Astrocyte of the spinal cord (primary cell): ENCODE results near the gene CMTM8.

Experiments
- DNase-seq: peaks from one replicate; pipeline ENCODE4 v3.0.0; 2011; ENCODE audit warnings: low read depth, low spot score
- H3K4me3 ChIP-seq: 2 replicates; pipeline ENCODE4 v1.5.1; 2011; ENCODE audit warnings: low read depth, mild to moderate bottlenecking, low read length, moderate library complexity
- CTCF ChIP-seq: IDR thresholded peaks from 2 replicates; pipeline ENCODE4 v1.5.1; 2012; ENCODE audit warnings: low read depth, mild to moderate bottlenecking, low read length, inconsistent platforms
- in situ Hi-C: cut with HindIII; loops from 2 replicates; pipeline ENCODE4 v1.10.0; 2017; ENCODE audit warnings: low sequenced_read_pairs

The CMTM8 gene

GRCh38 chr3:32308378-32308777, 69.9 kb downstream of the CMTM8 start:
- no peak for TF ChIP-seq CTCF
- no peak overlapping the region for H3K4me3 ChIP-seq
- in situ Hi-C loops = no loop called here
- no peak for DNase-seq

- H3K4me3 ChIP-seq = no peak overlapping the region
- TF ChIP-seq CTCF = no peak
- in situ Hi-C loops = no loop called here
- no peak for DNase-seq
Observed at GRCh38 chr3:32309654-32310242, 71.3 kb downstream of the CMTM8 start.

GRCh38 chr3:32310336-32310735, 71.9 kb downstream of the CMTM8 start:
- in situ Hi-C loops = no loop called here

GRCh38 chr3:32310918-32311839, 72.7 kb downstream of the CMTM8 start:
- H3K4me3 ChIP-seq = no peak overlapping the region
- no peak for DNase-seq
- TF ChIP-seq CTCF = no peak
- in situ Hi-C loops = no loop called here

More at GRCh38 chr3:32310336-32310735, 71.9 kb downstream of the CMTM8 start:
- no peak overlapping the region for H3K4me3 ChIP-seq
- DNase-seq = no peak
- TF ChIP-seq CTCF = no peak

- DNase-seq = no peak
- in situ Hi-C loops = no loop called here
- H3K4me3 ChIP-seq = no peak overlapping the region
- no peak for TF ChIP-seq CTCF
Observed at GRCh38 chr3:32312251-32312650, 73.8 kb downstream of the CMTM8 start.

GRCh38 chr3:32313169-32313568, 74.7 kb downstream of the CMTM8 start:
- H3K4me3 ChIP-seq = no peak overlapping the region
- in situ Hi-C loops = no loop called here
- no peak for DNase-seq
- no peak for TF ChIP-seq CTCF
